H1 (cell line): ENCODE results near the gene CLCNKB.

ENCODE experiments used
- CREB1 ChIP-seq: IDR thresholded peaks from 2 replicates; pipeline ENCODE4 v1.6.1; 2012; ENCODE audit warnings: inconsistent platforms
- CTCF ChIP-seq, 3 experiments: IDR thresholded peaks; 1 replicate in 2 of 3; 2 replicates in 1 of 3; pipeline versions ENCODE4 v1.5.1 to v1.6.1; 2011; ENCODE audit warnings: low read length in 3 of 3, mild to moderate bottlenecking in 3 of 3, inconsistent platforms in 2 of 3, low read depth in 1 of 3, moderate library complexity in 1 of 3; ENCODE audit not compliant: insufficient read depth in 1 of 3; ENCODE audit errors: control extremely low read depth in 1 of 3
- EZH2 ChIP-seq: fragments of 200-600 bp; sonication (generic); IDR thresholded peaks from 2 replicates; pipeline ENCODE4 v1.7.1; 2012; ENCODE audit warnings: low read depth, mild to moderate bottlenecking, moderate library complexity, low read length, inconsistent platforms; ENCODE audit not compliant: severe bottlenecking
- POLR2A ChIP-seq, 2 experiments: IDR thresholded peaks; 1 replicate in 1 of 2; 2 replicates in 1 of 2; pipeline ENCODE4 v1.6.1; 2011; ENCODE audit warnings: low read depth in 2 of 2, low read length in 2 of 2, mild to moderate bottlenecking in 2 of 2; ENCODE audit errors: control extremely low read depth in 1 of 2
- POLR2AphosphoS5 ChIP-seq: IDR thresholded peaks from 2 replicates; pipeline ENCODE4 v1.6.1; 2011; ENCODE audit warnings: low read depth, low read length
- SRF ChIP-seq: IDR thresholded peaks from 2 replicates; pipeline ENCODE4 v1.6.1; 2011; ENCODE audit warnings: mild to moderate bottlenecking, low read depth, low read length, moderate library complexity
- TAF1 ChIP-seq: IDR thresholded peaks from 2 replicates; pipeline ENCODE4 v1.6.1; 2011; ENCODE audit warnings: mild to moderate bottlenecking, low read depth, low read length

GRCh38 chr1:15994590-15995351 is 48.8 kb upstream of the CLCNKB start:
- TF ChIP-seq EZH2 (no peak), CREB1 (no peak), CTCF (IDR thresholded peaks at IDR 0.05; ENCODE audit: control extremely low read depth in 1 of 3, insufficient read depth in 1 of 3, low read depth in 1 of 3, low read length in 3 of 3) (peak; percentile 64 to 71 (median 67)), SRF (no peak), POLR2AphosphoS5 (no peak), TAF1 (no peak), POLR2A (IDR thresholded peaks at IDR 0.05; ENCODE audit: control extremely low read depth in 1 of 2, low read depth in 2 of 2, low read length in 2 of 2) (no peak)
